ENCODE results near the gene DAPK1.

DNA sequence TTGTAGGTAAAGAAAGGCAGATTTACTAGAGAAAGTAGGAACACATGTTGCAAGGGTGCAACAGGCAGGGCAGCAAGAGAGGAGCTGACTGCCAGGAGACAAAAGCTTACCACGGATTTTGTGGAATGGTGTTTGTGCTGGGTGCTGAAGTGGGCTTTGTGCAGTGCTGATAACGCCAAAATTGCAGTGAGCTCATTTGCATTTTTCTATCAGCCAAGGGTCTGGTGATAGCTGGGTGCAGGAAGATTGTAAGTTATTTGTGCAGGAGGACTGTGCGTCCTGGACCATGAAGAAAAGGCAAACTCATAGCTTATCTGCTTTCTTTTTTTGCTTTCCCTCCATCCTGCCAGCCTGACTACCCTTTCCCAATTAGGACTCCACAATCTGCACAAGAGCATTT, 241.9 kb downstream of the DAPK1 start:
- TF ChIP-seq, protein P1, sequence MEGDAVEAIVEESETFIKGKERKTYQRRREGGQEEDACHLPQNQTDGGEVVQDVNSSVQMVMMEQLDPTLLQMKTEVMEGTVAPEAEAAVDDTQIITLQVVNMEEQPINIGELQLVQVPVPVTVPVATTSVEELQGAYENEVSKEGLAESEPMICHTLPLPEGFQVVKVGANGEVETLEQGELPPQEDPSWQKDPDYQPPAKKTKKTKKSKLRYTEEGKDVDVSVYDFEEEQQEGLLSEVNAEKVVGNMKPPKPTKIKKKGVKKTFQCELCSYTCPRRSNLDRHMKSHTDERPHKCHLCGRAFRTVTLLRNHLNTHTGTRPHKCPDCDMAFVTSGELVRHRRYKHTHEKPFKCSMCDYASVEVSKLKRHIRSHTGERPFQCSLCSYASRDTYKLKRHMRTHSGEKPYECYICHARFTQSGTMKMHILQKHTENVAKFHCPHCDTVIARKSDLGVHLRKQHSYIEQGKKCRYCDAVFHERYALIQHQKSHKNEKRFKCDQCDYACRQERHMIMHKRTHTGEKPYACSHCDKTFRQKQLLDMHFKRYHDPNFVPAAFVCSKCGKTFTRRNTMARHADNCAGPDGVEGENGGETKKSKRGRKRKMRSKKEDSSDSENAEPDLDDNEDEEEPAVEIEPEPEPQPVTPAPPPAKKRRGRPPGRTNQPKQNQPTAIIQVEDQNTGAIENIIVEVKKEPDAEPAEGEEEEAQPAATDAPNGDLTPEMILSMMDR (IDR thresholded peaks at IDR 0.05) = no peak
- no peak for TF ChIP-seq POLR2A (IDR thresholded peaks at IDR 0.05)
